ENCODE measurements around the gene TRAPPC2B. TPM values are rescaled to one million over a fixed set of nuclear protein-coding genes. Genes with fewer than 3 reads are reported as not detected.

Gene TRAPPC2B
- polyA plus RNA-seq, 3 donors = 7.4 to 13.9 (median 11.5) TPM

DNA sequence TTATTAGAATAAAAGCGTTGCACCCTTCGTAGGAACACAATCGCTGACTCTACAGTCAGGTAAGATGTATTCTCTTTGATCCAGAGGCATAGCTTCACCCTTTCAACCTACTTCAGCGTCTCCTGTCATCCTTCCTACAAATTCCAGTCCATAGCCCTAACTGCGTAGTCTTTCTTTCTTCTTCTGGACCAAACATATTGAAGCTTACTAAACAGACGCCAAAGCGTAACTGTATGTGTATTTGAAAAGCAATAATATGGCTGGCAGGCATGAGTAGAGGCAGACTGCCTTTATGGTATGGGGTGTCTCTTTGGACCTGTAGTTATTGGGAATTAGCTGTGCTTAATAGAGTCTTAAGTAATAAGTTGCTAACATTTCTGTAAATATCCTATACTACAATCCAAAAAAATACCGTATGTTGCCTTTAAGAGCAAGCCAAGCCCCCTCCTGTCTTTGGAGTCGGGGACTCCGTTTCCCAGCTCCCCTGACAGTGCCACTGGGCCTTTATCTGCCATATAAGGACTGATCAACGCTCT lies 25.9 kb downstream of the TRAPPC2B start:
- H3K27me3 ChIP-seq (ENCODE audit: control insufficient read depth in 2 of 2, insufficient read depth in 2 of 2, low read length in 2 of 2) = no peaks in the 10 kb centered on the region
- H3K36me3 Mint-ChIP-seq = peaks cover 14 to 19% of the 10 kb centered on the region in 2 donors
- intact Hi-C loops (cut with micrococcal nuclease) = loop anchor here (1.0 to 10.0 kb wide), 5 partner anchors 22 to 246 kb away; partner anchors contain the start of genes TRAPPC2B (in 1 of the 2), ZNF17 (in 1 of the 2), ZNF211 (in 1 of the 2) and ZNF304 (in 1 of the 2)
- H3K9me3 ChIP-seq (replicated peaks in 1 of 2; ENCODE audit: control insufficient read depth in 1 of 2, insufficient read depth in 1 of 2, low read length in 2 of 2) = peaks cover 20 to 27% of the 10 kb centered on the region in 2 donors
- peaks cover 9 to 16% of the 10 kb centered on the region in 2 donors for H3K36me3 ChIP-seq (replicated peaks in 1 of 2; ENCODE audit: control insufficient read depth in 1 of 2, insufficient read depth in 2 of 2, low read length in 2 of 2)
- H3K4me3 ChIP-seq (replicated peaks in 1 of 3; ENCODE audit: low read depth in 2 of 3, low read length in 3 of 3) = peak overlapping the region; percentile 68 to 92 (median 82)
- H3K4me2 ChIP-seq (replicated peaks; ENCODE audit: extremely low read depth, low read length, poor library complexity, severe bottlenecking) = peak overlapping the region; percentile 73
- TF ChIP-seq CTCF (IDR thresholded peaks at IDR 0.05) = no peak
- peak overlapping the region; percentile 82 to 90 for H3K27ac ChIP-seq (ENCODE audit: low read depth in 1 of 2, low read length in 2 of 2)
- peaks cover 33% of the 10 kb centered on the region for H3K79me2 ChIP-seq (ENCODE audit: insufficient read depth, low read length)
- peaks cover 13% of the 10 kb centered on the region for H3K4me1 Mint-ChIP-seq
- H3K27me3 Mint-ChIP-seq (ENCODE audit: low read depth in 3 of 3) = peaks cover 0 to 6% (median 2%) of the 10 kb centered on the region in 3 donors
- H4K20me1 ChIP-seq (ENCODE audit: insufficient read depth, low read length) = no peaks in the 10 kb centered on the region
- no peak for DNase-seq
- peaks cover 14 to 67% (median 33%) of the 10 kb centered on the region in 7 donors for H3K9me3 Mint-ChIP-seq
- peak overlapping the region; percentile 87 for H3K9ac ChIP-seq (ENCODE audit: insufficient read depth, low read length, poor library complexity, severe bottlenecking)
- H3K4me1 ChIP-seq (ENCODE audit: control insufficient read depth in 1 of 2, insufficient read depth in 2 of 2, low read length in 2 of 2) = peaks cover 13 to 18% of the 10 kb centered on the region in 2 donors
- H2AFZ ChIP-seq (ENCODE audit: insufficient read depth, low read depth, low read length, poor library complexity, severe bottlenecking) = peak overlapping the region; percentile 86
- WGBS (ENCODE audit: insufficient coverage) = 20% methylated on average over 5 of the region's 11 CpGs
- peak overlapping the region; percentile 91 to 98 for H3K4me3 Mint-ChIP-seq
- H3K27ac Mint-ChIP-seq = peak overlapping the region; percentile 87 to 95 (median 91)

- peaks cover 10 to 23% of the 10 kb centered on the region in 2 donors for H3K36me3 ChIP-seq (replicated peaks in 1 of 2; ENCODE audit: control insufficient read depth in 1 of 2, insufficient read depth in 2 of 2, low read length in 2 of 2)
- H3K4me2 ChIP-seq (replicated peaks; ENCODE audit: extremely low read depth, low read length, poor library complexity, severe bottlenecking) = peak within 1 kb of the TSS; percentile 73
- Mint-ChIP-seq H3K9me3 (peaks cover 19 to 67% (median 38%) of the 10 kb centered on the region in 7 donors), H3K4me3 (peak within 1 kb of the TSS; percentile 91 to 98), H3K27ac (peak within 1 kb of the TSS; percentile 87 to 95 (median 91)), H3K4me1 (peaks cover 13% of the 10 kb centered on the region), H3K27me3 (ENCODE audit: low read depth in 3 of 3) (peaks cover 0 to 6% (median 2%) of the 10 kb centered on the region in 3 donors), H3K36me3 (peaks cover 20 to 26% of the 10 kb centered on the region in 2 donors)
- intact Hi-C loops (cut with micrococcal nuclease) = loop anchor here (1.0 to 10.0 kb wide), 5 partner anchors 21 to 245 kb away; partner anchors contain the start of genes ZNF17 (in 2 of the 2), TRAPPC2B (in 1 of the 2), ZNF211 (in 1 of the 2) and ZNF304 (in 1 of the 2)
- H2AFZ ChIP-seq (ENCODE audit: insufficient read depth, low read depth, low read length, poor library complexity, severe bottlenecking) = peak within 1 kb of the TSS; percentile 86
- H3K27me3 ChIP-seq (ENCODE audit: control insufficient read depth in 2 of 2, insufficient read depth in 2 of 2, low read length in 2 of 2) = no peaks in the 10 kb centered on the region
- WGBS (ENCODE audit: insufficient coverage) = 1% methylated on average over 50 of the region's 50 CpGs
- DNase-seq = peak; percentile 98 to 99 (median 98)
- peaks cover 24 to 27% of the 10 kb centered on the region in 2 donors for H3K9me3 ChIP-seq (replicated peaks in 1 of 2; ENCODE audit: control insufficient read depth in 1 of 2, insufficient read depth in 1 of 2, low read length in 2 of 2)
- H3K9ac ChIP-seq (ENCODE audit: insufficient read depth, low read length, poor library complexity, severe bottlenecking) = peak within 1 kb of the TSS; percentile 87
- no peak for TF ChIP-seq CTCF (IDR thresholded peaks at IDR 0.05)
- peak within 1 kb of the TSS; percentile 82 to 90 for H3K27ac ChIP-seq (ENCODE audit: low read depth in 1 of 2, low read length in 2 of 2)
- H3K4me1 ChIP-seq (ENCODE audit: control insufficient read depth in 1 of 2, insufficient read depth in 2 of 2, low read length in 2 of 2) = peaks cover 13 to 18% of the 10 kb centered on the region in 2 donors
- H3K4me3 ChIP-seq (replicated peaks in 1 of 3; ENCODE audit: low read depth in 2 of 3, low read length in 3 of 3) = peak within 1 kb of the TSS; percentile 68 to 92 (median 82)
- no peaks in the 10 kb centered on the region for H4K20me1 ChIP-seq (ENCODE audit: insufficient read depth, low read length)
- H3K79me2 ChIP-seq (ENCODE audit: insufficient read depth, low read length) = peaks cover 34% of the 10 kb centered on the region
These were observed 26.6 kb downstream of the TRAPPC2B start, which contains the start of gene ZNF548 for GRCh38 chr19:57389730-57390598. ZNF548 (plus strand) TSS chr19:57389854; CDS start chr19:57390100, 246 bp downstream.

Data from CD14-positive monocyte (primary cell).